ENCODE measurements around the gene DUSP9.

Gene DUSP9

DNA sequence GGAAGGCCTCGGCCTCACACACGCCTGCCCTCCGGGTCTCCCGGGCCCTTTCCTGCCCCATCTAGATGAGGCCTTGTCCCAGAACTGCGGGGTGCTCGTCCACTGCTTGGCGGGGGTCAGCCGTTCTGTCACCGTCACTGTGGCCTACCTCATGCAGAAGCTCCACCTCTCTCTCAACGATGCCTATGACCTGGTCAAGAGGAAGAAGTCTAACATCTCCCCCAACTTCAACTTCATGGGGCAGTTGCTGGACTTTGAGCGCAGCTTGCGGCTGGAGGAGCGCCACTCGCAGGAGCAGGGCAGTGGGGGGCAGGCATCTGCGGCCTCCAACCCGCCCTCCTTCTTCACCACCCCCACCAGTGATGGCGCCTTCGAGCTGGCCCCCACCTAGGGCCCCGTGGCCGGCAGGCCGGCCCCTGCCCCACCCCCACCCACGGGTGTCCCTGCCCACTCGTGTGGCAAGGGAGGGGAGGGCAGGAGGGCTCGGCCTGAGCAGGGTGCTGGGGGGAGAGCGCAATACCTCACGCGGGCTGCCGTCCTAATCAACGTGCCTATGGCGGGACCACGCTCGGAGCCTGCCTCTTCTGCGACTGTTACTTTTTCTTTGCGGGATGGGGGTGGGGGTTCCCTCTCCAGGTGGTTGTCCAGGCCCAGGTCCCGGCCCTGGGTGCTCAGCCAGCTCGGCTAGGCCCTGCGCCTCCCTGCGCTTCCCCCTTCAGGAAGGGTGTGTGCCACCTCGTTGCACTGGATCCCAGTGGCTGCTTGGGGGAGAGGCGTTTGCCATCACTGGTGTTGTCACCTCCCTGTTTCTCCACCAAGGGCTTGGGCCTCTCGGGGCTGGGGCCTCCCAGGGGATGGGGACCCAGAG, 3.1 kb downstream of the DUSP9 start:
- DNase-seq = no peak

DNA sequence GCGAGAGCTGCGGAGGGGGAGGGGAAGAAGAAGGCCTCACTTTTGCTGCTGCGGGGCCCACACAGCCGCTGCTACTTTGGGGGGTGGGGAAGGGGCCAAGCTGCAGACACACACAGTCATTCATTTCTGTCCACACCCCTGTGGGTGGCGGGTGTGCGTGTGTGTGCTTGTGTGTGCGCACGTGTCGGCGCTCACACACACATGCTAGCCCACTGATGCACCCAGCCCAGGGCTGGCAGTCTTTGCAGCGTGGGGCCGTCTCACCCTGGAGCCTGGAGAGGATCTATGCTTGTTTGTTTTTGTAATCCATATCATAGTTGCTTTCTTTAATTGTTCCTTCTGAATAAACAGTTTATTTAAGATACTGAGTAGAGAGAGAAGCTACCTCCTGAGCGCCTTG, 4.0 kb downstream of the DUSP9 start:
- no peak for DNase-seq

DNA sequence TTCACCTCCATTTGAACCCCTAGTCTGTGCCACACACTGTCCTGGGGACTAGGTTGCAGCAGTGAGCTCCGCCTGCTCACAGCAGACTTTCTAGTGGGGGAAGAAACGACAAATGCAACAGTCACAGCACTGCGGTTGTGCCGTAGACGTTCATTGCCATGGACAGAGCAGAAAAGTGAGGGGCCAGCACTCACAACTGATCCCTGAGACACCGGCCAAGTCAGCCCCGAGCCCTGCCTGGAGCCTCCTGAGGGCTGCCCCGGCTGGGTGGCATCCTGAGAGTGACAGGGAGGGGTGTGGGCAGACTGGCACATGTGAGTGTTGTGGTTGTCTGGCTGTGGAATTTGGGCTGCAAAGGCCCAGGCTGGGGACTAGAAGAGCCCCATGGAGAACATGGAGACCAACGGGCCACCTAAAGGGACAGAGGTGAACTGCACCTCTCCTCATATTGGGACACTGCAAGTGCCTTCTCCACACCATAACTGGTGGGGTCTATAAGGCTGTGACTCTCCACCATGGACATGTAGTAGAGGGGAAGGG, 4.6 kb downstream of the DUSP9 start:
- no peak for DNase-seq

DNA sequence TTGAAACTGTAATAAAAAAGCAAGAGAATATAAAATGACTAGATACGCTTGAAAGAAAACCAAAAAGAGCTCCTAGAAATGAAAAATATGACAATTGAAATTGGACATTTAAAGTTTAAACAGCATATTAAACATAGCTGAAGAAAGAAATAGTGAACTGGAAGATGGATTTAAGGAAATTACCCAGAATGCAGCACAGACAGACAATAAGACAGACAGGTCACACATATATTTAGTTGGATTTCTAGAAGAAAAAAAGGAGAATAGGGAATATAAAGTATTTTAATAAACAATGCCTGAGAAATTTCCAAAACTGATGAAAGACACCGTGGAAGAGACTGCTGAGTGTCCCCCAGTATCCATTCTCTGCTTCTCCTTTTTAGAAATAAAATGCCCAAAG, 6.6 kb downstream of the DUSP9 start:
- DNase-seq = no peak

DNA sequence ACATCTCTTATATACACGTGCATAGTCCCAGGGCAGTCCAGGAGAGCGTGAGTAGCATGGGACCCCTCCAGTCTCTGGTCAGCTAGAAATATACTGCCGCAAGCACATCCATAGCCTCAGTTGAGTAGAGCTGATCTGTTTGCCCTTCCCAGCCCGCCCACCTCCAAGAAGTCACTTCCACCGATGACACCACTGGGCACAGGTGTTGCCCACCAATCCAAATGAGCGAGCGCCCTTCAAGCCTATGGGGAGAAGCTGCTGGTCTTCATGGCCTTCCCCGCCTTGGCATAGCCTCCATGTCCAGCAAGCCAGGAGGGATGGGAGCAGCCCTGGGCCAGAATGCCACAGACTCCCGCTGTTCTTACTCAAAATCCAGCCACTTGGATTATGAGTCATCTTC, 10.2 kb downstream of the DUSP9 start:
- DNase-seq = no peak

DNA sequence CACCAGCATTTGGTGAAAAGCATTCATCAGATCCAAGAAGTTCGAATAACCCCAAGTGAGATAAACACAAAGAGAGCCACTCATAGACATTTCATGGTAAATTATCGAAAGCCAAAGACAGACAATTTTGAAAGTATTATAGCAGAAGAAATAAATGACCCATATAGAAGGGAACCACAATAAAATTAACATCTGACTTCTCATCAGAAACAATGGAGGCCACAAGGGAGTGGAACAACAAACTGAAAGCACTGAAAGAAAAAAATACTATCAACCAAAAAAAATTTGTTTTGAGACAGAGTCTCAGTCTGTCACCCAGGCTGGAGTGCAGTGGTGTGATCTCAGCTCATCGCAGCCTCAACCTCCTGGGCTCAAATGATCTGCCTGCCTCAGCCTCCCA, 12.3 kb downstream of the DUSP9 start:
- DNase-seq = no peak

DNA sequence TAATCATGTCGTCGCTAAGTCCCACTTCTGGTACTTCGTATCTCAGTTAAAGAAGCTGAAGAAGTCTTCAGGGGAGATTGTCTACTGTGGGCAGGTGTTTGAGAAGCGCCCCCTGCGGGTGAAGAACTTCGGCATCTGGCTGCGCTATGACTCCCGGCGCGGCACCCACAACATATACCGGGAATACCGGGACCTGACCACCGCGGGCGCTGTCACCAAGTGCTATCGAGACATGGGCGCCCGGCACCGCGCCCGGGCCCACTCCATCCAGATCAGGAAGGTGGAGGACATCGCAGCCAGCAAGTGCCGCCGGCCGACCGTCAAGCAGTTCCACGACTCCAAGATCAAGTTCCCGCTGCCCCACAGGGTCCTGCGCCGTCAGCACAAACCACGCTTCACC, 15.3 kb downstream of the DUSP9 start:
- no peak for DNase-seq

DNA sequence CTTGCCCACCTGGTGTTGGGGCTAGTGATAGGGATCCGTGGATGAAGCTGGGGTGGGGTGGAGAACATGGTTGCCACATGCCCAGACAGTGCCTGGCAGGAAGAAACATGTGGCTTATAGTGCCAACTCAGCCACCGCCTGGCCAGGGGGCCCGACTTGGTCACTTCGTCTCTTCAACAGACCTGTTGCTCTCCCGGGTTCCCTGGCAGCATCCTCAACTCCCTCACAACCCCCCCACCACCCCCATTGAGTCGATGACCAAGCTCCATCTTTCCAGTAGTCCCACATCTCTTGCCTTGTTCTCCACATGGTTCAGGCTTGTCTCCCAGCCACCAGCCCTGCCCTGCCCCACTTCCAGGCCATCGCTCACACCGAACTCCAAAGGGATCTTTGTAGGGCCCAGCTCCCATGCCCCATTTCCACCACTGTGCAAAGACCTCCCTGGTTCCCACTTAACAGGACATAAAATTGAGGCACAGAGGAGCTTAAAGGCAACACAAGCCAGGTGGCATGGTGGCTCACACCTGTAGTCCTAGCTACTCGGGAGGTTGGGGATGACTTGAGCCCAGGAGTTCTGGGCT, 18.8 kb downstream of the DUSP9 start:
- no peak for DNase-seq

DNA sequence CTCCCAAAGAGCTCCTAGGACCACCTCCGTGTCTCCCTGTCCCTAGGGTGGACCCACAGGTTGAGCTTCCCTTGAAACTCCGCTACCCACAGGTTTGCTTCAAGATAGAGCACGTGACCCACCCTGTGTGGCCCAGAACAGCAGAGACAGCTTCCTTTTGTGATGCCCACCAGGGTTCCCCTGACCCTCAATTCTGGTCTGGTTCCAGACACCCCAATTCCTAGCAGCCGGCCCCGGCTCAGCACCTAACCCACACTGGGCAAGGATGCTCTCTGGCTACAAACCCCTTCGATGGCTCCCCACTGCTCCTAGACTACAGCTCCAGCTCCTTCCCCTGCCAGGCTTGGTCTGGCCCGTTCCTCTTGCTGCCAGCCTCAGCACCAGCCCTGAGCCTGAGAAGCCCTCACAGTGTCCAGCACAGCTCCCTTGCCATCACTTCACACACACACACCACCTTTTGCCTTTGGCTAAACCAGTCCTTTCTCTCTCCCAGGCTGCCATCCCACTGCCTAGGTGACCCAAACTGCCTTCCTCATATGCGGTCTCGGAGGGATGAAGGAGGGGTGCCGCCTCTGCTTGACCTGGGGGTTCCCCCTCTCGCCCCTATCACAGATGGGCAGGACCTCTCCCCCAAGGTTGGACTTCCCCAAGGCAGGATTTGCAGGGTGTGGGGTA, 20.4 kb downstream of the DUSP9 start:
- no peak for DNase-seq

DNA sequence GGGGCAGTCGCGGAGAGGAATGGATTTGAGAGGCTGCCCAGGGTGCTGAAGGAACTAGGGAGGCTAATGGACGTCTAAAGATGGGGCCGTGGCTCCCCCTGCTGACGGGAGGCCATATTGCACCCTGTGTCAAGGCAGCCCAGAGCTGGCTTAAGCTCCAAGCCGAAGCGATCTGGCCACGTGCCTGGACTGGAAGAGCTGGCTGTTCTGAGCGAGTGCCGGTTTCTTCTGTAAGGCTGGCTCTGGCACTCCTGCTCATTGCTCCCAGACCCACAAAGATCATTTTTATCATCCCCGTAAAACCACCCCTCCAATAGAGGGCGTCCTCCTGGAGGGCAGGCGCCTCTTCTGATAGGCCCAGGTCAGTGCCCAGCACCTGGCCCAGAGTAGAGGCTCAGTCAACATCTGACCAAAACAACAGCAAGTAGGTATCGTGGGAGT, 21.0 kb downstream of the DUSP9 start:
- DNase-seq = no peak

DNA sequence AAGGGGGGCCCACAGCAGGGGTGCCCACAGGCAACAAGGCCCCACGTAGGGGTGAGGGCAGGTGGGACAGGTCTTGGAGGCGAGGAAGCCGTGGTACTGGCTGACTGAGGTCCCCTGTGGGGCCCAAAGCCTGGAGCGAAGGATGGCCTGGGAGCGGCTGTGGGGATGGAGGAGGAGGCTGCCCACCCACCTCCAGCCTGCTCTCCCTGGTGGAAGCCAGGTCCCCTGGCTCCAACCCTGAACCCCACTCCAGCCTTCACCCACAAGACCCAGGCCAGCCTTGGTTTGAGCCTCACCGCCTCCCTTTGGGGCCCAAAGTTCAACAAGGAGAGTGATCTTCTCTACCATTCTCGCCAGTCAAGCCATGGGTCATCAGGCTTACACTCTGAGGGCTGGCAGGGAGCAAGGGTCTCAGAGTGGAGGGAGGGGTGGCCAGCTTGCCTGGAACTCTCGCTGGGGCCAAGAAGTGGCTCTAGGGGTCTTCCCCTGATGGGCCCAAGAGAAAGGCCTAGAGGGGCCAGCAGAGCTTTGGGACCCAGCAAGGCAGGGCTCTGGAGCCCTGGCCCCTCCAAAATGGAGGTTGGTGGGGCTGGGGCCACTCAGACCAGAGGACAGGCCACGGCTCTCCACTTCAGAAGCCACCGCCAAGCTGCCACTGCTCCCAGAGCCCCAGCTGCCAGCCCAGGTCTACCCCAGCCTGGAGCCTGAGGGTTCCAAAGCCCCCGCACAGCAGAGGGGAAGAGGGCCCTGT, 21.6 kb downstream of the DUSP9 start:
- no peak for DNase-seq

DNA sequence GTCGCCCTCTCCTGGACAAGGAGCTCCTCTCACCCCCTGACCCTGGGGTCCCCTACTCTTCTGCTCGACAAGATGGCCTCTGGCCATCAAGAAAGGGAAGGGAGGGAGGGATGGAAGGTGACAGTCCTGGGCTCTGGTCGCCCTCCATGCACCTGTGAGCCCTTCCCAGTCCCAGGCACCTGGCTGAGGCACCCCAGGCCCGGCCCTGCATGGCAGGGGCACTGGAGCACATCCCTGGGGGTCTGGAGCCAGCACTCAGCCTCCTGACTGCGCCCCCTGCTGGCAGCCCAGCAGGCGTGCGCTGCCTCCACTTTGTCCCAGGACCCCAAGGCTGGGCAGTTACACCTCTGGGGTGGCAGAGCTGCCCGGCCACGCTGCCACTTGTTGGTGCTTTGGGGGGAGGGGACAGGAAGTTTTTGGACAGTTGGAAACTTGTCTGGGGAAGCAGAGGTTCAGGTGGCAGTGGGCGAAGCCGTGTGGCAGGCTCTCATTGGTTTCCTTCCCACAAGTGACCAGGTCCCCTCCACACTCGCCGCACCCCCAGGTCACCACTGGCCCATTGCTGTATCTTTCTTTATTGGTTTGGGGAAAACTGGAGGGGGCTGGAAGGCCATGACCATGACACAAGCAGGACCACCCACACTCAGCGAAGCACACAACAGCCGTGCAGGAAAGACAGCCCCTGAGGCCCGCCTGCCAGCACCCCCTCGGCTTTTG, 22.3 kb downstream of the DUSP9 start:
- DNase-seq = no peak

DNA sequence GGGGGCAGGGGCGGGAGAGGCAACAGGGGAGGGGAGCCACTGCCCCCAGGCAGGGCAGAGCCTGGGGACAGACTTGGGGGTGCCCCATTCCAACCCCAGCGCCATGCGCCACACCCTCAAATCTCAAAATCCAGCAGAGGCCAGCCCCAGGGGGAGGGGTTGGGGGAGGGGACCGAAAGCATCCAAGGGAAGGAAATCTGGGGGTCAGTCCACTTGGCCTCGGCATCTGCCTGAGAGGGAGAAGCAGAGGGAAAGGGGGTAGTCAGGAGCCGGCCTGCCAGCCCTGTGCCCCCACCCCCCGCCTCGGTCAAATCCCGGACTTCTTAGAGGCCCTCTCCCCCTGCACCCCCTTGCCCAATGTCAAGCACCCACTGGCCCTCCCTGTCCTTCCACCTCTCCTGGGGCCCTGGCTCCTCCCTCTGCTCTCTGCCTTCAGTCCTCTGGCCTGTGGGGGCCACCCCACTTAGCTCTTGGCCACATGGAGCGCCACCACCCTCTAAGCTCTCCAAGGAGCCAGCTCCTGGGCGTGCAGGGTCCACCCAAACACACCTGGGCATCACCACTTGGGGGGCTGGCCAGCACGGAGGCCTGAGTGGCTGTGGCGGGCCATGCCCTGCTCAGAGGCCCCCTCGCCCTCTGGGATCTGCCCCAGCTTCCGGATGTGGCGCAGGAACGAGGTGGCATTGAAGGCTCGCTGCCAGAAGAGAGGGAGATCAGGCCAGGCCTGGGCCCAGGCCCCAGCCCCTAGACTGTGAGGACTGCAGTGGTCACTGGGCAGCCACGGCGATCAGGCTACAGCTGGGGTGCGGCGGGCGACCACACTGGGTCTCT, 23.1 kb downstream of the DUSP9 start:
- no peak for DNase-seq

DNA sequence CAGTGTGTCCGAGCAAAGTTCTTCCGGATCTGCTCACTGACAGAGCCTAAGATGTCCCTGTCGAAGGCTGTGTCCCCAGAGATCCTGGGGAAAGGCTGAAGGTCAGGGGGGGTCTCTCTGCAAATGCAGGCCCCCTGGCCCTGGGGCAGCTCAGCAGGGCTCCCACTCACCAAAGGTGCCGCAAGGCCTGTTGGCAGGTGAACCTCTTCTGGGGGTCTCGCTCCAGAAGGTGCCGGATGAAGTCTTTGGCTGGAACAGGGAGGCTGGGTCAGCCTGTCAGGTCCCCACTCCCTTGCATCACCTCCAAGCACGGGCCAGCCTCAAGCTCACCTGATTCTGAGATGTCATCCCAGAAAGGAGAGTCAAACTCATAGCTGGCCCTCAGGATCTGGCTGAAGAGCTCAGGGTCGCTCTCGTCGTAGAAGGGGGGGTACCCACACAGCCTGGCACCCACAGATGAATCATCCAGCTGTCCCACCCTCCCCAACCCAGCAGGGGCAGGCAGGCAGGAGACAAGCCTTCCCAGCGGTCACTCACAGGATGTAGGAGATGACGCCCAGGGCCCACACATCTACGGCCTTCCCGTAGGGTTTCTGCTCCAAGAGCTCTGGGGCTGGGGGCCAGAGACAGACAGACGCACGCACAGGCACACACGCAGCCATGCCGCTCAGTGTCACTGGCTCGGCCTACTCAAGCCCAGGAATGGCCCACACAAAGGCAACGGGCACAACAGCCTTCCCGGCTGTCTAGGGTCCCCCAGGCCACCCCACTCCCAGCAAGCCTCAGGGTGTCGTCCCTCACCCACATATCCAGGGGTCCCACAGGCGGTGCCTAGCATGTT, 24.0 kb downstream of the DUSP9 start:
- DNase-seq = no peak

DNA sequence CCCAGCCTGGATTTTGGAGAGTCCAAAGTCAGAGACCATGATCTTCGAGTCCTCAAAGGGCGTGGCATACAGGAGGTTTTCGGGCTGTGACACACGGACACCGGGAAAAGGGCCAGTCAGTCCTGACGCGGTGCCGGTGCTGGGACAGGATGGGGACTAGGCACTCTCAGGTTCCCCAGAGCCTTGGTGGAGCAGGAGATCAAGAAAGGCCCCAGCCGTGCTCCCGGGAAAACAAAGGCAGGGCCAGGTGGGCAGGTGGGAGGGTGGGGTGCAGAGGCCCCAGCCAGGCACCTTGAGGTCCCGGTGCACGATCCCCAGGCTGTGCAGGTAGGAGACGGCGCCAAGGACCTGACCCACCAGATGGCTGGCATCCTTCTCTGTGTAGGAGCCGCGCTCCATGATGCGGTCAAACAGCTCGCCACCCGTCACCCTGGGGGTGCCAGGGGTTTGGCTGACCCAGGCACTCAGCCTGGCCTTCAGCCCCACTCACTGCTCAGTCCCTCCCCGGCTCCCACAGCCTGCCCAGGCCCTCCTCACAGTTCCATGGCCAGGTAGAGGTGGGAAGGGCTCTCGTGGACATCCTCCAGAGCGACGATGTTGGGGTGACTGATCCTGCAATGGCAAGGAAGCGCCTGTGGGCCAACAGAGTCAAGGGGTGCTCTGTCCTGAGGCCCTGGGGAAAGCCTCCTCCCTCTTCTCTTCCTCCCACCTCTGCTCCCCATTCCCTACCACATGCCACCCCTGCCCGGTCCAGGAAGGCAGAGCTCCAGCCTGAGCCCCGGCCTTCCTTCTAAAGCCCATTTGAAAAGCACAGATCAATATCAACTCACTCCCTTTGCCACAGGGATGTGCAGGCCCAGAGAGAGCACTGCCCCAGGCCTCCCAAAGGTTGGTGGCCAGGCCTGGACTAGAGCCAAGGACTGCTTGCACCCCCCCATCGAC, 24.9 kb downstream of the DUSP9 start:
- DNase-seq = no peak

DNA sequence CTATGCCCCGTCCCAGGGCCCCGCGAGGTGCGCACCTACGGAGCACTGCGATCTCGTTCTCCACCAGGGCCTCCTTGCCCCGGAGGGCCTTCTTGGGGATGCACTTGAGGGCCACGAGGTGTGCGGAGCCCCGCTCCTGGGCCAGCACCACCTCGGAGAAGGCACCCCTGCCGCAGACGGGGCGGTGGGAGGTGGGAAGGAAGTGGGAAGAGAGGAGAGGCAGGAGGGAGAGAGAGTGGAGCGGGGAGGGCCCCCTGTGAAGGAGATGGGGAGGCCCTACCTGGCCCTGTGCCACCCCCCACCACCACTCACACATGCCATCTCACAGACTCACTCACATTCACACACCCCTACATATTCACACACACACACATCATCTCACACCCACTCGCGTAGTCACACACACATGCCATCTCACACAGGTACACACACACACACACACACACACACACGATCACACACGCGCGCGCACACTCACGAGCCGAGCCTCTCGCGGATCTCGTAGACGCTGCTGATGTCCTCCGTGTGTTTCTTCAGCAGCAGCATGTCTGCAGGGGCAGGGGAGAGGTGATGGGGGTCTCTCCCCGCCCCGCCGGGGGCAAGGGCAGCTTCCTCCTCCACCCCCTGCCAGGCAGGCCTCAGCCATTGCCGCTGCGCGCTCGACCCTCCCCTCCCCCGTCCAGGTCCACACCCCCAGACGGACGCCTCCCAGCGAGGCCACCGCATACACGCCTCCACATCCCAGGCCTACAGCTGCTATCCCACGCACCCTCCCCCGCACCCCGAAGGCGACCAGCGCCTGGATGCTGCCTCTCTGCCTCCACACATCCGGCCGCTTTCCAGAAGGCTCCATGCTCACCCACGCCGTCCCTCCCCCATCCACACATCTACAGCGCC, 25.8 kb downstream of the DUSP9 start:
- no peak for DNase-seq

DNA sequence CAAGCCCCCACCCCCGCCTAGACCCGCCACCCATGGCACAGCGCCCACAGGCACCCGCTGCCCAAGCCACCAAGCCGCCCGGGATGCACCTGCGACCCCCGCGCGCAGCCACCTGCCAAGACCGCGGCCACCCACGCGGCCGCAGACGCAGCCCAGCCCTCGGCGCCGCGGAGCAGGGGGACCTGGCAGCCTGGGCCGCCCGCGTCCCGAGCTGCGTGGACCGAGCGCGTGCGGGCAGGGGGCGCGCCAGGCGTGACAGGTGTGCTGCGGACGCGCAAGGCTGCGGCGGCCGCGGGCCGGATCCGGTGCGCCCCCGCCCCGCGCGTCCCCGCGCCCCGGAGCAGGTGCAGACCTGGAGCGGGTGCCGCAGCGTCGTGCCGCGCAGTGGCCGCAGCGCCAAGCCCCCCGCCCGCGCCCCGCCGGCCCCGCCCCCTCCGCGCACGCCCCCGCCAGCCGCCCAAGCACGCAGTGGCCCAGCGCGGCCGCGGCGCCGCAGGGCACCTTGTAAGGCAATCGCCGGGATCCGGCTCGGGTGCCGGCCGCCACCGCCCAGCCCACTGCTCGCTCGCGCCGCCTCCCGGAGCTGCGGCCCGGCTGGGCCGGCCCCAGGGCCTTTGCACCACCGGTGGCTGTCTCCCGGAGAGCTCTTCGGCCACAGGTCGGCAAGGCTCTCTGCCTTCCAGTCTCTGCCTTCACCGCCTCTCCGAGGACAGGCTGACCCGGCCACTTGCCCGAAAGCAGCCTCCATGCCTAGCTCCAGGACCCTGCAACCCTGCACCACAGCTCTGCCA, 26.6 kb downstream of the DUSP9 start, which contains the start of gene PNCK:
TSS of gene PNCK (minus strand) at position 386 of the 791 bp plus-strand sequence. CDS start 737 bp downstream, outside the sequence.
- DNase-seq = no peak
